Measurements from ENCODE around the gene RNF150. TPM values are rescaled to one million over a fixed set of nuclear protein-coding genes. Genes with fewer than 3 reads are reported as not detected.
"Not testable (repeated sequence)": the region's sequence is repeated elsewhere in the genome, so short reads cannot be mapped to it uniquely, and the experiment has no call there.

Gene RNF150
- total RNA-seq, 1 experiment from 2014 or later: 0.14 TPM

- intact Hi-C loops (cut with micrococcal nuclease; ENCODE audit: unreplicated experiment): no loop called here
Observed at GRCh38 chr4:140829825-140830224, 303.4 kb downstream of the RNF150 start.

DNA sequence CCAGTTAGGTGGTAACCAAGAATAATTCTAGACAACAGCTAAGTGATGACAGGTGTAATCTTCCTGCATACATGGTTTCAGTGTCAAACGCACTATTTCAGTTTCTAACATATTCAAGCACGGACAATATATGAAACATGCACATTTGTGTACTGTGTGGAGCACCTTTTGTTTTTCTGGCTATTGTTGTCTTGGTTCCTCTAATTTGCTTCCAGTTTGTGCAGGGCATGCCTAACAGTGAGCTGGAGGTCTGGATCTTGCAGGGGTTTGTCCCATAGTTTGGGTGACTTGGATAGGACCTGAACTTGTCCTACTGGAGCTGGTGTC lies 306.6 kb downstream of the RNF150 start:
- Mint-ChIP-seq H3K36me3 (ENCODE audit: insufficient read depth, unreplicated experiment) (no peaks in the 10 kb centered on the region), H3K4me1 (ENCODE audit: low read depth, unreplicated experiment) (peaks cover 6% of the 10 kb centered on the region), H3K27ac (ENCODE audit: unreplicated experiment) (no peak overlapping the region), H3K9me3 (ENCODE audit: unreplicated experiment) (no peaks in the 10 kb centered on the region), H3K27me3 (ENCODE audit: insufficient read depth, unreplicated experiment) (no peaks in the 10 kb centered on the region), H3K4me3 (ENCODE audit: unreplicated experiment) (no peak overlapping the region)
- intact Hi-C loops (cut with micrococcal nuclease; ENCODE audit: unreplicated experiment): no loop called here
- H3K27me3 ChIP-seq (replicated peaks; ENCODE audit: control insufficient read depth, insufficient read depth, low read length): no peaks in the 10 kb centered on the region
- no peaks in the 10 kb centered on the region for H3K36me3 ChIP-seq (ENCODE audit: control insufficient read depth, insufficient read depth, low read length)
- H3K4me3 ChIP-seq (ENCODE audit: low read depth, low read length): no peak overlapping the region
- BruUV-seq (replicated peaks): no TSS peak
- ChIA-PET CTCF (interaction anchor here (0.7 kb wide), 1 partner anchor 157 kb away, joined by 3 read pairs; no protein-coding TSS in a partner anchor), POLR2A (no interaction called here)
- no peak for TF ChIP-seq CTCF (IDR thresholded peaks at IDR 0.05; ENCODE audit: insufficient read depth in 1 of 2, low read depth in 1 of 2, low read length in 1 of 2, severe bottlenecking in 1 of 2, unreplicated experiment in 1 of 2)
- DNase-seq: no peak
- no peaks in the 10 kb centered on the region for H3K4me1 ChIP-seq
- H3K9me3 ChIP-seq: no peaks in the 10 kb centered on the region

More at GRCh38 chr4:140829825-140830224, 303.4 kb downstream of the RNF150 start:
- Mint-ChIP-seq H3K27me3 (ENCODE audit: insufficient read depth, unreplicated experiment) (no peaks in the 10 kb centered on the region), H3K27ac (ENCODE audit: unreplicated experiment) (no peak overlapping the region), H3K9me3 (ENCODE audit: unreplicated experiment) (no peaks in the 10 kb centered on the region), H3K4me1 (ENCODE audit: low read depth, unreplicated experiment) (peaks cover 4% of the 10 kb centered on the region), H3K4me3 (ENCODE audit: unreplicated experiment) (no peak overlapping the region), H3K36me3 (ENCODE audit: insufficient read depth, unreplicated experiment) (no peaks in the 10 kb centered on the region)
- Histone ChIP-seq H3K9me3 (no peaks in the 10 kb centered on the region), H3K27me3 (replicated peaks; ENCODE audit: control insufficient read depth, insufficient read depth, low read length) (no peaks in the 10 kb centered on the region; the same call in 1 of the 2 replicates), H3K36me3 (ENCODE audit: control insufficient read depth, insufficient read depth, low read length) (no peaks in the 10 kb centered on the region), H3K4me3 (ENCODE audit: low read depth, low read length) (no peak overlapping the region), H3K4me1 (no peaks in the 10 kb centered on the region)
- ChIA-PET POLR2A (no interaction called here), CTCF (no interaction called here)
- BruUV-seq (replicated peaks): no TSS peak
- no peak for DNase-seq
- no peak for TF ChIP-seq CTCF (IDR thresholded peaks at IDR 0.05; ENCODE audit: insufficient read depth in 1 of 2, low read depth in 1 of 2, low read length in 1 of 2, severe bottlenecking in 1 of 2, unreplicated experiment in 1 of 2)

DNA sequence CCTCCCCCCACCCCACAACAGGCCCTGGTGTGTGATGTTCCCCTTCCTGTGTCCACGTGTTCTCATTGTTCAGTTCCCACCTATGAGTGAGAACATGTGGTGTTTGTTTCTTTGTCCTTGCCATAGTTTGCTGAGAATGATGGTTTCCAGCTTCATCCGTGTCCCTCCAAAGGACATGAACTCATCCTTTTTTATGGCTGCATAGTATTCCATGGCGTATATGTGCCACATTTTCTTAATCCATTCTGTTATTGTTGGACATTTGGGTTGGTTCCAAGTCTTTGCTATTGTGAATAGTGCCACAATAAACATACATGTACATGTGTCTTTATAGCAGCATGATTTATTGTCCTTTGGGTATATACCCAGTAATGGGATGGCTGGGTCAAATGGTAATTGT lies 312.7 kb downstream of the RNF150 start:
- CTCF ChIA-PET; DNase-seq; H3K4me1 ChIP-seq; H3K36me3 Mint-ChIP-seq (ENCODE audit: insufficient read depth, unreplicated experiment); POLR2A ChIA-PET; intact Hi-C loops (cut with micrococcal nuclease; ENCODE audit: unreplicated experiment); BruUV-seq (replicated peaks); H3K9me3 Mint-ChIP-seq (ENCODE audit: unreplicated experiment); H3K36me3 ChIP-seq (ENCODE audit: control insufficient read depth, insufficient read depth, low read length); H3K4me3 Mint-ChIP-seq (ENCODE audit: unreplicated experiment); H3K4me3 ChIP-seq (ENCODE audit: low read depth, low read length); H3K27me3 Mint-ChIP-seq (ENCODE audit: insufficient read depth, unreplicated experiment); H3K27ac Mint-ChIP-seq (ENCODE audit: unreplicated experiment); H3K27me3 ChIP-seq (replicated peaks; ENCODE audit: control insufficient read depth, insufficient read depth, low read length); H3K4me1 Mint-ChIP-seq (ENCODE audit: low read depth, unreplicated experiment); H3K9me3 ChIP-seq: not testable (repeated sequence)

DNA sequence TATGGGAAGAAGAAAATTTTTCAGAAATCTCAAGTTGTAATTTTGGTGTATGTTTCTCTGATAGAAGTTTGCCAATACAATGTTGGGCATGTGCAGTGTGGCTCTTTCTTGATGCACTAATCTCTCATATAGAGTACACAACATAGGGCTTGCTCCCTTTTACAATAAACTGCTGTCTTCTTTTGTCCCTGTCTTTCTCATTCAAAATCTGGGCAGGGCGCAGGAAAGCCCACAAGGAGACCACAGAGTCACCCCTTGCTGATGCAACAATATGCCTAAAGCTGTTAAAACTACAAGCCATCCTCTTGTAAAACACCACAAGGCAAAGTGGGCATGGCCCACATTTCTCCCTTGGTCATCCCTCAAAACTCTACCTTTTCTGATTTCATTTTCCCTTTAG lies 313.7 kb downstream of the RNF150 start:
- no peaks in the 10 kb centered on the region for H3K9me3 Mint-ChIP-seq (ENCODE audit: unreplicated experiment)
- H3K27me3 Mint-ChIP-seq (ENCODE audit: insufficient read depth, unreplicated experiment): no peaks in the 10 kb centered on the region
- POLR2A ChIA-PET: no interaction called here

More for the DNA sequence above, 313.7 kb downstream of the RNF150 start:
- Histone ChIP-seq H3K27me3 (replicated peaks; ENCODE audit: control insufficient read depth, insufficient read depth, low read length) (no peaks in the 10 kb centered on the region), H3K36me3 (ENCODE audit: control insufficient read depth, insufficient read depth, low read length) (no peaks in the 10 kb centered on the region), H3K4me1 (no peaks in the 10 kb centered on the region), H3K4me3 (ENCODE audit: low read depth, low read length) (no peak overlapping the region), H3K9me3 (no peaks in the 10 kb centered on the region)
- intact Hi-C loops (cut with micrococcal nuclease; ENCODE audit: unreplicated experiment): no loop called here
- no peak for TF ChIP-seq CTCF (IDR thresholded peaks at IDR 0.05; ENCODE audit: insufficient read depth in 1 of 2, low read depth in 1 of 2, low read length in 1 of 2, severe bottlenecking in 1 of 2, unreplicated experiment in 1 of 2)
- H3K4me3 Mint-ChIP-seq (ENCODE audit: unreplicated experiment): no peak overlapping the region
- H3K36me3 Mint-ChIP-seq (ENCODE audit: insufficient read depth, unreplicated experiment): no peaks in the 10 kb centered on the region
- no TSS peak for BruUV-seq (replicated peaks)
- CTCF ChIA-PET: no interaction called here
- DNase-seq: no peak
- H3K4me1 Mint-ChIP-seq (ENCODE audit: low read depth, unreplicated experiment): no peaks in the 10 kb centered on the region
- H3K27ac Mint-ChIP-seq (ENCODE audit: unreplicated experiment): no peak overlapping the region

All from Caco-2 (cell line).